OCI-LY7 (cell line): ENCODE measurements around the gene KCTD10.

ENCODE experiments used
- CTCF ChIP-seq: fragments of 200-600 bp; sonication (generic); conservative IDR thresholded peaks from 2 replicates; pipeline ENCODE4 v1.5.1; 2014; ENCODE audit warnings: mild to moderate bottlenecking, antibody characterized with exemption, low read length, moderate library complexity, mixed read lengths
- EZH2phosphoT487 ChIP-seq: fragments of 200-600 bp; sonication (generic); IDR thresholded peaks from 2 replicates; pipeline ENCODE4 v1.6.1; 2018; ENCODE audit warnings: low read depth, borderline replicate concordance, mild to moderate bottlenecking, mixed run types, antibody characterized with exemption, low read length, moderate library complexity, mixed read lengths

DNA sequence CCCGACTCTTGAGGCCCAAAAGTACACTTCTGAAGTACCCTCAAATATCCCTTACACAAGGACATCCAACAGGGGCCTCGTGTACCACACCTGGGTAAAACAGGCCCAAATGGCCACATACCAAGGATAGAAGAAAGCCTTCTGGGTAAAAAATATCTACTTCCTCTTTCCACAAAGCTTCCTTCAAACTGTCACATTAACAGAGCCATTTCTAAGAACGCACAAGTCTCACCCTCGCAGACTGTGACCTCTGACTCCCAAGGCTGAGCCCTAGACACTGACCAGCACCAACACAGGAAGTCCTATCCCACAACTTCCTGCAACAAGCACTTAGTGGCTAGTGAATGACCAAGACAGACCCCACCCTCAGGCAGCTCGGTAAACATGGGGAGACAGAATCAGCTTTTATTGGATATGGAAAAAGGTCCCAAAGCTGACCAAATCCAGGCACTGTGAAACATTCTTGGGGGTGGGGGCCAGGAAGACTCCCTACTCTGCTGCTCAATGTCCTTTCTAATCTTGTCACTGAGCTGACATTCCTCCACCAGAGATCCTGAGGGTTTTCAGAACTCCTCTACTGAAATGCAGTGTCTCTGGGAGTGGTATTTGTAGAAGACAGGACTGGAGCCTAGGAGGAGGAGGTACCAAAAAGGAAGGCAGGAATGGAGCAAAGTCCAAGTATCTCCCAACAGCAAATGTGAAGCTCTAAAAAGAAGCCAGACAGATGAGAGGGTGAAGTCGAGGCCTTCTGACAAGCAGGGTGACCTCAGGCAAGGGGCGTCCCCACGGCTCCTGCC lies 15.9 kb downstream of the KCTD10 start:
- TF ChIP-seq CTCF (no peak), EZH2phosphoT487 (no peak)
